Naive thymus-derived CD8-positive, alpha-beta T cell (primary cell): ENCODE results near the gene KRTAP12-2. TPM values are rescaled to one million over a fixed set of nuclear protein-coding genes. Genes with fewer than 3 reads are reported as not detected.

Experiments used
- ATAC-seq, 2 donors: fragments of 150-1000 bp; cut with Tn5 transposase in 1 of 2; sonication (Bioruptor Pico), chemical (Tn5 transposase) in 1 of 2; 1 replicate in 1 of 2; 2 replicates in 1 of 2; pipeline ENCODE4 v1.10.0; 2021; ENCODE audit warnings: mild to moderate bottlenecking in 2 of 2, moderate library complexity in 2 of 2
- POLR2A ChIA-PET: fragments of 350-600 bp; sonication (Branson Sonifier 250); formaldehyde crosslinking; loops from one replicate; lab custom pipeline; 2021; ENCODE audit warnings: antibody characterized with exemption; lab: Charles Lee
- DNase-seq, 10 donors: peaks; one replicate each; pipeline versions ENCODE4 v3.0.0 to v3.0.0-alpha.2; 2020 to 2022
- H3K27ac Mint-ChIP-seq, 10 donors: one replicate each; pipeline ENCODE4 v1.8.0; 2020 to 2022; ENCODE audit warnings: mild to moderate bottlenecking in 10 of 10, mixed read lengths in 10 of 10, moderate library complexity in 4 of 10, inconsistent platforms in 1 of 10
- H3K27me3 Mint-ChIP-seq, 5 donors: one replicate each; pipeline ENCODE4 v1.8.0; 2021 to 2022; ENCODE audit warnings: mixed read lengths in 5 of 5
- H3K36me3 Mint-ChIP-seq, 3 donors: one replicate each; pipeline ENCODE4 v1.8.0; 2020 to 2022; ENCODE audit warnings: mixed read lengths in 3 of 3, mild to moderate bottlenecking in 2 of 3, inconsistent platforms in 1 of 3
- H3K4me1 Mint-ChIP-seq, 4 donors: one replicate each; pipeline ENCODE4 v1.8.0; 2021 to 2022; ENCODE audit warnings: mixed read lengths in 4 of 4
- H3K4me3 Mint-ChIP-seq, 10 donors: one replicate each; pipeline ENCODE4 v1.8.0; 2020 to 2022; ENCODE audit warnings: mild to moderate bottlenecking in 10 of 10, mixed read lengths in 10 of 10, moderate library complexity in 6 of 10, inconsistent platforms in 1 of 10
- H3K9me3 Mint-ChIP-seq, 9 donors: one replicate each; pipeline ENCODE4 v1.8.0; 2020 to 2022; ENCODE audit warnings: mixed read lengths in 9 of 9, mild to moderate bottlenecking in 3 of 9, inconsistent platforms in 1 of 9, moderate library complexity in 1 of 9
- polyA plus RNA-seq, 3 donors: library from polyadenylated mRNA; unstranded; fragments of 300-500 nt; fragmentation: Illumina TruSeq; gene quantifications; one replicate each; pipeline ENCODE4 v1.2.3, GENCODE V29; 2021
- total RNA-seq, 8 experiments: library from RNA in 2 of 8; stranded (reverse) in 2 of 8; gene quantifications; one replicate each; pipeline ENCODE4 v1.2.3 and lab custom pipeline; 2021 to 2026

KRTAP12-2 gene
- total and polyA plus RNA-seq, 5 experiments from 2014 or later: not detected

DNA sequence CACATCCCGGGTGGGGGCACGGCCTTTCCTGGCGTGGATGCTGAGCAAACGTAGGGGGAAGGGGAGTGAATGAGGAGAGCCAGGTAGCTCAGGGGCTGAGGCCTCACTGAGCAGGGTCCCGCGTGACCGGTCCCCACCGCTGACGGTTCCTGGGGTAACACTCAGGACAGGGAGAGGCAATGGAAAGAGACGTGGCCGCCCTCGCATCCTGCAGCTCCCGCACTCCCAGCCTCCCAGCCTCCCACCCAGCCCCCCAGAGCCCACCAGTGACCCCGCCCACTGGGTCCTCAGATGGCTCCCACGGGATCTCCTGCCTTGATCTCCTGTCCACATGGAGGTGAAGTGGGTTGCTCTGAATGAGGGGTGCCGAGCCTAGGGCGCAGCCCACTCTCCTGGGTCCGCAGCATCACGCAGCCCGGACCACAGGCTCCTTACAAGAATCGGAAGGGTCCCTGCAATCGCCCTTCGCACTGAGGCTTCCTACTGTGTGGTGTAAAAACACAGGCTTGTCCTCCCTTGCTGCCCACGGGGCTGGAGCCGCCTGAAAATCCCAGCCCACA, 42.2 kb upstream of the KRTAP12-2 start:
- Mint-ChIP-seq H3K4me3 (peak overlapping the region in 9 of 10 donors; percentile 1 to 79 (median 67)), H3K9me3 (peaks cover 0 to 26% (median 8%) of the 10 kb centered on the region in 9 donors), H3K4me1 (peaks cover 14 to 40% (median 31%) of the 10 kb centered on the region in 4 donors), H3K27ac (peak overlapping the region in 4 of 10 donors; percentile 16 to 70 (median 52)), H3K36me3 (peaks cover 7 to 8% (median 7%) of the 10 kb centered on the region in 3 donors), H3K27me3 (peaks cover 45 to 100% (median 61%) of the 10 kb centered on the region in 5 donors)
- POLR2A ChIA-PET: interaction anchor here (1.0 to 1.2 kb wide), 3 partner anchors 9 to 161 kb away, joined by 3 to 5 read pairs (median 4); no protein-coding TSS in a partner anchor
- DNase-seq: no peak
- no peak for ATAC-seq

DNA sequence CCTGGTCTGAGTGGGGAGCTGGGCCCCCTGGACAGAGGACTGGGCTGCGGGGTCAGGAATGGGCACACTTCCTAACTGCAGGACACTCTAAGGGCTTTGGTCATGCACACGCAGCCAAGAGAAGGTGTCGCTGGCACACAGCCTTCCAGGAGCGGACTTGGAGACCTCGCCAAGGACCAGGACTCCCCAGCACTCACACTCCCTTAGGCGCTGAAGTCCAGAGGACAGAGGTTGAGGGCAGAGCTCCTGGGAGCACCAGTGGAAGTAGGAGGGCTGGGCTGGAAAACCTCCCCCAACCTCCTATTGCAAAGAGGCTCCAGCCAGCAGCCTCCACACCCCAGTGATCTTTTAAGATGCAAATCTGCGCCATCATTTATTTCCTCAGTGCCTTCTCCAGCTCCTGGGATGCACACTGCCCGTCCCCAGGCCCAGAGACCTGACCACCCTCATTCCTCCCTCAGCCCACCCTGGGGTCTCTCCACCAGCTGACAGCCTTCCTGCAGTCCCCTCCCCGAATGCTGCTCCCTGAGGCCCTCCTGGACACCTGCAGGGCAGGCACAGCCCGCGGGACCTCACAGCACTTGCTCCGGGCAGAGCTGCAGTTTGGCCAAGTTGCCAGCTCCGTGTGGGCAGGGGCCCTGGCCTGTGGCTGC, 41.6 kb upstream of the KRTAP12-2 start:
- H3K4me3 Mint-ChIP-seq: peak overlapping the region in 8 of 10 donors; percentile 5 to 67 (median 38)
- no peak for ATAC-seq
- no peak for DNase-seq
- POLR2A ChIA-PET: interaction anchor here (1.2 kb wide), 1 partner anchor 9 kb away, joined by 3 read pairs; no protein-coding TSS in a partner anchor
- peaks cover 14 to 40% (median 31%) of the 10 kb centered on the region in 4 donors for H3K4me1 Mint-ChIP-seq
- peaks cover 7 to 8% (median 7%) of the 10 kb centered on the region in 3 donors for H3K36me3 Mint-ChIP-seq
- H3K9me3 Mint-ChIP-seq: peaks cover 0 to 26% (median 8%) of the 10 kb centered on the region in 9 donors
- H3K27ac Mint-ChIP-seq: peak overlapping the region in 2 of 10 donors; percentile 21 to 51
- H3K27me3 Mint-ChIP-seq: peaks cover 39 to 100% (median 57%) of the 10 kb centered on the region in 5 donors

DNA sequence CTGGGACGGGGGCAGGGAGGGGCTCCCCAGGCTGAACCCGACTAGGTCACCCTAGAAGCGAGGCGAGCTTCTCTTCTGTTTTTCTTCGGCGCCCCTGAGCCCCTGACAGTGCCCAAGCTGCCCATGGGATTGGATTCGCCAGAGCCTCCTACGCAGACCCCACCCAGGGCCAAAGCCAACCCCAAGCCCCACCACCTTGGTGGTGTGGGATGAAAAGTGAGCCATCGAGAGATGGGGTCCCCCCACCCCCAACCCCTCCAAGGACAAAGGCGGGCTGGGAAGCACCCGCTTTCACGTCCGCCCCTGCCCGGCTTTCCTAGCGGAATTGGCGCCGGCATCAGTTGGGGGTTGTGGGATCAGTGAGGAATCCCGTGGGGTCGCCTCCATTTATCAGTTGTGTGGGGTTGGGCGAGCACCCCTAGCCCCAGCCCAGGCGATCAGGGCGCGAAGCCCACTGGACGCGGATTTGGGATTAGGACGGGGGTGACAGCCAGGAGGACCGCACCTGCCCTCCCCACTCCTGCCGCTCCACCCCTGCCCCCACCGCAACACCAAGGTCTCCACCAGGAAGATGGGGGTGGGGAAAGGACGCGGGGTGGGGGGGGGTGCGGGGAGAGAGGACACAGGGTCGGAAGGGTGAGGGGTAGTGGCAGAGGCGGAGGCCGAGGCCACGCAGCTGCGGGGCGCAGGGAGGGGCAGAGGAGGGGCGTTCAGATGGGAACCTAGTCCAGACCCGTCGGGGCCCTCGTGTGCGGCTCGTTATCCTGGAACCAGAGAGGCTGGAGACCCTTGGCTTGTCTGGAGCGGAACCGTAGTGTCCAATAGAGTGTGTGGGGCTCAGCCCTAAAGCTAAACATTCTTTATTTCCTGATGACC, 40.2 kb upstream of the KRTAP12-2 start:
- POLR2A ChIA-PET: no interaction called here
- Mint-ChIP-seq H3K27ac (no peak overlapping the region), H3K9me3 (peaks cover 0 to 26% (median 8%) of the 10 kb centered on the region in 9 donors), H3K4me3 (peak overlapping the region in 1 of 10 donors; percentile 21), H3K36me3 (peaks cover 7 to 8% (median 7%) of the 10 kb centered on the region in 3 donors), H3K4me1 (peaks cover 18 to 42% (median 30%) of the 10 kb centered on the region in 4 donors), H3K27me3 (peaks cover 38 to 100% (median 63%) of the 10 kb centered on the region in 5 donors)
- no peak for ATAC-seq
- no peak for DNase-seq

DNA sequence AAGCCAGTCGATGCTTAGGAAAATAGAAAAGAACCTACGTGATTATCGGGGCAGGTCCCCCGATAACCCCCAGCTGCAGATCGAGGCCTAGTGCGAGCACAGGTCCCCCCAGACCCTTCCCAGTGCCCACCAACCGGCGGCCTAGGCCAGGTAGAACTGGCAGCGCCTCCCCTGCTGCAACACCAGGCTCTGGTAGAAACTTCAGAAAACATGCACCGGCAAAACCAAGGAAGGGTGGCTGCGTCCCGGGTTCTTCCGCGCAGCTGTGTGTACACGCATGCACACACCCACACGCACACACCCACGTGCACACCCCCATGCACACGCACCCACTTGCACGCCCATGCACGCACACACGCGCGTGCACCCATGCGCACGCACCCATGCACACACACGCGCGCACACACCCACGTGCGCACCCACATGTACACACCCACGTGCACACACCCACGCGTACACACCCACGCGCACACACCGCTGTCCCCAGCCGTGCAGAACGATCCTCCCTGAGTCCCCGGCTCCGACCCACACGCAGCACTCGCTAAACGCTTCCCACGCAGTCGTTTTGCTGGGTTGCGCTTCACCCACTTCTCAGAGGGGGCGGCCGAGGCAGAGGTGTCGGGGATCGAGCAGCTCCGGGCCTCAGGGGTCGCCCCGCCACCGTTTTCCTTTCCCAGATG, 39.4 kb upstream of the KRTAP12-2 start:
- Mint-ChIP-seq H3K27ac (peak overlapping the region in 2 of 10 donors; percentile 8 to 46), H3K4me3 (peak overlapping the region in 3 of 10 donors; percentile 21 to 36 (median 34)), H3K36me3 (peaks cover 6 to 8% (median 7%) of the 10 kb centered on the region in 3 donors), H3K9me3 (peaks cover 0 to 26% (median 8%) of the 10 kb centered on the region in 9 donors), H3K27me3 (peaks cover 40 to 100% (median 60%) of the 10 kb centered on the region in 5 donors), H3K4me1 (peaks cover 16 to 39% (median 27%) of the 10 kb centered on the region in 4 donors)
- DNase-seq (no peak), ATAC-seq (no peak)
- POLR2A ChIA-PET: no interaction called here

DNA sequence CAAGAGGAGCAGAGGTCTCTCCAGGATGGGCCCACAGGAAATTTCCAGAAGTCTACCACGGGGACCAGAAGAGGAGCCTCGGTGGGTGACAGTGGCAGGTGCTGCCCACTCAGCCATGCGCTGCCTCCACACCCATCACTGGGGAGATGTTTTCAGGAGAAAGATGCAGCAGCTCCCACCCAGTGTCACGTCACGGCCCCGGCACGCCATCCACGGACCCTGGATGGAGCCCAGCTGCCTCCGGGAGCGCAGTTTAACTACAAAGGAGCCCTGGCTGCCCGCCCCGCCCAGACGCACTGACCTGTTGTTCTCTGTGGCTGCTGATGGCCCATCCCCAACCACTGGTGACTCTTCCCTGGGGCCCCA, 37.9 kb upstream of the KRTAP12-2 start:
- POLR2A ChIA-PET: no interaction called here
- Mint-ChIP-seq H3K4me3 (no peak overlapping the region), H3K4me1 (peaks cover 7 to 28% (median 16%) of the 10 kb centered on the region in 4 donors), H3K27me3 (peaks cover 38 to 95% (median 63%) of the 10 kb centered on the region in 5 donors), H3K27ac (peak overlapping the region in 1 of 10 donors; percentile 31), H3K9me3 (peaks cover 0 to 26% (median 8%) of the 10 kb centered on the region in 9 donors), H3K36me3 (peaks cover 6 to 8% (median 7%) of the 10 kb centered on the region in 3 donors)
- DNase-seq: no peak
- ATAC-seq: no peak

DNA sequence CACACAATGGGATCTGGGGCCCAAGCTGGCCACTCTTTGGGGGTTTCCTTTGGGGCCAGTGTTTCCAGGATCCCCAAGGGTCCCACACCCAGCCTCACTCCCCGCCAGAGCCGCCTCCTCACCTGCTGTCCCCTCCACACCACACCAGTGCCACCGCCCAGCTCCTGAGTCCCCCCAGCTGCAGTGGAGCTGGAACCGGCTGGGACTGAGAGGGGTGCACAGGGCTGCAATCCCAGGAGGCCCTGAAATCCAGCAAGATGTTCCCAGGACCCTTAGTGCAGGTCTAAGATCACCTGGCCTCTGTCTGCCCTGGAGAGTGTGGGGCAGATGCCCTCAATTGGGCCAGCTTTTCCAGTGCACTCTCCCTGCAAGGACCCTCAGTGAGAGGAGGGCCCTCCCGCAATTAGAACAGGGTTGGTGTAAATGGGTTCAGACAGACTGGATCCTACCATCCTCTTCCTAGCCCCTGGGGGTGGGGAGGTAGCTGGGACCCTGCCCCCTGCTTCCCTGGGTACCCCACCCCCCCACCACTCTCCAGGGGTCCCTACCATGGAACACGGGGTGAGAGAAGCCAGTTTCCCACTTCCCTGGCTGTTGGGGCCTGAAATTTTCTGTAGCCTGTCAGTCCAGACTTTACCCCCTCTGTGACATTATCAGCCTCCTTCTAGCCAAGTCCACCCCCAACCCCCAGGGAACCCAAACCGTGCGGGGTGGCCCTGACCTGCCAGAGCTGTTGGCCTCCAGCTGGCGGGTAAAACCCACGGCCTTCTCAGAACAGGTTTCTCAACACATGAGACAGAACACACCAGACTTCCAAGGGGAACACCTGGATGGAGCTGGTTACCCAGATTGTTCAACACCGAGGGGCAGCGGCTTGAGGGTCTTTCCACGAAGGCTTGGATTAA, 37.3 kb upstream of the KRTAP12-2 start:
- peaks cover 0 to 25% (median 8%) of the 10 kb centered on the region in 9 donors for H3K9me3 Mint-ChIP-seq
- H3K36me3 Mint-ChIP-seq: peaks cover 5 to 8% (median 7%) of the 10 kb centered on the region in 3 donors
- DNase-seq: no peak
- peaks cover 2 to 27% (median 15%) of the 10 kb centered on the region in 4 donors for H3K4me1 Mint-ChIP-seq
- no peak overlapping the region for H3K4me3 Mint-ChIP-seq
- POLR2A ChIA-PET: no interaction called here
- no peak for ATAC-seq
- no peak overlapping the region for H3K27ac Mint-ChIP-seq
- H3K27me3 Mint-ChIP-seq: peaks cover 37 to 95% (median 60%) of the 10 kb centered on the region in 5 donors

DNA sequence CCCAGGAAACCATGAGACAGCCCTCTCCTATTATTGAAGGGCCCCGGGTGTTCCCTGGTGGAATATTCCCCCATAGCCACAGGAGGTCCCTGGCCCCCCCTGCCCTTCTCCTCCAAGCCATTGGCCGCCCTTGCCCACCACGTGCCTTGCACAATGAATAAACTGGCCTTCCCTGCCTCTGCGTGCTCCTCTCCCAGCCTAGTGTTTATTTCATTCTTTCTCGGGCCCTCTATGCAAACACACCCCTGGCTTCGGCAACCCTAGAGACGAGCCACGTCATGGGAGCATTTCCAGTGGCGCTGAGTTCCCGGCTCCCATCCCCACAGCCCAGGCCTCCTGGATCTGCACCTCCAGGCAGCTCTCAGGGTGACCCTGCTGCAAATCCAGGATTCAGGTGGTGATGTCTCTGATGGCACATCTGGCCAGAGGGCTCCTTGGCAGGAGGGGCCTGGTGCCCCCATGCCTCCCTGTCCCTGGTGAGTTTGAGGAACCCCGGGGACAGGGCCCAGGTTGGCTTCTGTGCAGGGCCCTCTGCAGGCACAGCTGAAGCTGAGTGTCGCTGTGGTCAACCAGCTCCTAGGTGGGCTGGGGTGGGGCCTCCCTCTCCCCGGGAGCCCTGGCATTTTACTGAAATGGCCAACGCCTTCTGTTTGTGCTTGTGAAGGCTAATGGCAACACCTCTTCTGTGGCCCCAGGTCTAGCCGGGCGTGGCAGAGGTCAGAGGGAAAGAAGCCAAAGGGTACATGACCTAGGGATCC, 36.4 kb upstream of the KRTAP12-2 start:
- peaks cover 2 to 26% (median 13%) of the 10 kb centered on the region in 4 donors for H3K4me1 Mint-ChIP-seq

DNA sequence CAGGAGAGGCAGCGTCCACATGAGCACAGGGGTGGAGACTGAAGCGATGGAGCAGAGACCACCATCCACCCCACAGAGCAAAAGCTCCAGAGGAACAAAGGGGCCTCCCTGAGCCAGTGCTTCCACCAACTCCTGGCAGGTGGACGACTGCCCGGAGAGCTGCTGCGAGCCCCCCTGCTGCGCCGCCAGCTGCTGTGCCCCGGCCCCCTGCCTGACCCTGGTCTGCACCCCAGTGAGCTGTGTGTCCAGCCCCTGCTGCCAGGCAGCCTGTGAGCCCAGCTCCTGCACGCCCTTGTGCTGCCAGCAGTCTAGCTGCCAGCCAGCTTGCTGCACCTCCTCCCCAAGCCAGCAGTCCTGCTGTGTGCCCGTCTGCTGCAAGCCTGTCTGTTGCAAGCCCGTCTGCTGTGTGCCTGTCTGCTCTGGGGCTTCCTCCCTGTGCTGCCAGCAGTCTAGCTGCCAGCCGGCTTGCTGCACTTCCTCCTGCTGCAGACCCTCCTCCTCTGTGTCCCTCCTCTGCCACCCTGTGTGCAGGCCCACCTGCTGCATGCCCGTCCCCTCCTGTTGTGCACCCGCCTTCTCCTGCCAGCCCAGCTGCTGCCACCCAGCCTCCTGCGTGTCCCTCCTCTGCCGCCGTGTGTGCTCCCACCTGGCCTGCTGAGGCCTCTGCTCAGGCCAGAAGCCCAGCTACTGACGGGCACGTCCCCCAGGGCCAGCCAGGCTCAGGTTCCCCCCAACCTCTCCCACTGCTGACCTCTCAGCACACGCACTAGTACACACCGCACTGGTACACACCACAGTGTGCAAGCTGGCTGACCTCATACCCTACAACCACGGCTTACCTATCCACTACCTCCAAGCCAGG, 35.6 kb upstream of the KRTAP12-2 start:
- Mint-ChIP-seq H3K27ac (peak overlapping the region in 1 of 10 donors; percentile 4), H3K4me1 (peaks cover 0 to 29% (median 15%) of the 10 kb centered on the region in 4 donors), H3K4me3 (no peak overlapping the region), H3K27me3 (peaks cover 44 to 95% (median 59%) of the 10 kb centered on the region in 5 donors), H3K36me3 (peaks cover 7 to 8% (median 7%) of the 10 kb centered on the region in 3 donors), H3K9me3 (peaks cover 0 to 22% (median 8%) of the 10 kb centered on the region in 9 donors)
- POLR2A ChIA-PET: no interaction called here
- ATAC-seq: no peak
- no peak for DNase-seq

More for the DNA sequence above, 36.4 kb upstream of the KRTAP12-2 start:
- Mint-ChIP-seq H3K27ac (peak overlapping the region in 1 of 10 donors; percentile 91), H3K27me3 (peaks cover 41 to 95% (median 59%) of the 10 kb centered on the region in 5 donors), H3K9me3 (peaks cover 0 to 23% (median 8%) of the 10 kb centered on the region in 9 donors), H3K36me3 (peaks cover 5 to 8% (median 7%) of the 10 kb centered on the region in 3 donors), H3K4me3 (no peak overlapping the region)
- ATAC-seq: no peak
- DNase-seq: no peak
- POLR2A ChIA-PET: no interaction called here

DNA sequence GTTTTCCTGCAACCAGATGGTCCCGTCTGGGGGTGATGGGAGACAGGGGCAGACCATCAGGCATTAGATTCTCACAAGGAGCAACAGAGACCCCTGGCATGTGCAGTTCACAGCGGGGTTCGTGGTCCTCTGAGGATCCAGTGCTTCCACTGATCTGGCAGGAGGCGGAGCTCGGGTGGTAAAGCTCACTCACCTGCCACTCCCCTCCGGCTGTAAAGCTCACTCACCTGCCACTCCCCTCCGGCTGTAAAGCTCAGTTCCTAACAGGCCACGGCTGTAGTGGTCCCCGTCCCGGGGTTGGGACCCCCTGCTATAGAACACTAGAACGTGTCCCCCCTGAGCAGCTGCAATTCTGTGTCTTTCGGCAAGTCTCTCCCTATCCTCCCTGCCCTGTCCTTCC, 34.8 kb upstream of the KRTAP12-2 start:
- no peak overlapping the region for H3K4me3 Mint-ChIP-seq
- DNase-seq: no peak
- H3K4me1 Mint-ChIP-seq: peaks cover 0 to 35% (median 18%) of the 10 kb centered on the region in 4 donors
- ATAC-seq: no peak
- no peak overlapping the region for H3K27ac Mint-ChIP-seq
- H3K9me3 Mint-ChIP-seq: peaks cover 0 to 22% (median 8%) of the 10 kb centered on the region in 9 donors
- H3K36me3 Mint-ChIP-seq: peaks cover 7 to 8% (median 7%) of the 10 kb centered on the region in 3 donors
- POLR2A ChIA-PET: no interaction called here
- H3K27me3 Mint-ChIP-seq: peaks cover 43 to 95% (median 59%) of the 10 kb centered on the region in 5 donors

DNA sequence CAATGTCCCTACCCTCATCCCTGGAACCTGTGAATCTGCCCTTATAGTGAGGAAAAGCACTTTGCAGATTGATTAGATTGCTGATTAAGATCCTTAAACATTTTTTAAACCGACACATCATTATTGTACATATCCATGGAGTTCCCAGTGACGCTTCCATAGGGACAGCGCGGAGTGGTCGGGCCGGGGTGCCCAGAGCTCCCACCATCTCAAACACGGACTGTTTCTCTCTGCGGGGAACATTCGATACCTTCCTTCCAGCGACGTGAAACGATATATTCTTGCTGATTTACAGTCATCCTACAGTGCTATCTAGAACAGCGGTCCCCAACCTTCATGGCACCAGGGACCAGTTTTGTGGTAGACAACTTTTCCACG, 34.3 kb upstream of the KRTAP12-2 start:
- Mint-ChIP-seq H3K4me3 (no peak overlapping the region), H3K36me3 (peaks cover 6 to 8% (median 7%) of the 10 kb centered on the region in 3 donors), H3K27ac (no peak overlapping the region), H3K9me3 (peaks cover 0 to 19% (median 7%) of the 10 kb centered on the region in 9 donors), H3K4me1 (peaks cover 0 to 41% (median 18%) of the 10 kb centered on the region in 4 donors), H3K27me3 (peaks cover 43 to 95% (median 58%) of the 10 kb centered on the region in 5 donors)
- no peak for DNase-seq
- ATAC-seq: no peak
- POLR2A ChIA-PET: no interaction called here
